ENCODE measurements around the gene CALN1. TPM values are rescaled to one million over a fixed set of nuclear protein-coding genes. Genes with fewer than 3 reads are reported as not detected.

The CALN1 gene
- total and polyA plus RNA-seq, 11 donors: not detected

GRCh38 chr7:72408966-72409637 lies 3.0 kb downstream of the CALN1 start:
- no peak for TF ChIP-seq CTCF (IDR thresholded peaks at IDR 0.05)
- no peak for TF ChIP-seq POLR2A (IDR thresholded peaks at IDR 0.05)
- Histone ChIP-seq H3K4me3 (no peak overlapping the region), H3K36me3 (no peaks in the 10 kb centered on the region), H3K27ac (no peak overlapping the region), H3K27me3 (no peaks in the 10 kb centered on the region), H3K9me3 (peaks cover 0 to 2% (median 0%) of the 10 kb centered on the region in 12 donors), H3K4me1 (peaks cover 0 to 9% (median 0%) of the 10 kb centered on the region in 12 donors)
- DNase-seq: no peak
- no peak for ATAC-seq
- intact Hi-C loops (cut with DNase I): no loop called here
- 91 to 97% (median 93%) methylated on average over 11 of the region's 11 CpGs for WGBS, 4 donors

GRCh38 chr7:72406820-72407403 lies 5.2 kb downstream of the CALN1 start:
- intact Hi-C loops (cut with DNase I): no loop called here
- WGBS, 4 donors: 81 to 88% (median 85%) methylated on average over 4 of the region's 4 CpGs
- TF ChIP-seq CTCF (IDR thresholded peaks at IDR 0.05) (no peak), POLR2A (IDR thresholded peaks at IDR 0.05) (no peak)
- H3K27me3 ChIP-seq: peaks cover 0 to 4% (median 0%) of the 10 kb centered on the region in 9 donors
- no peak for DNase-seq
- H3K4me3 ChIP-seq: no peak overlapping the region
- peaks cover 0 to 2% (median 0%) of the 10 kb centered on the region in 12 donors for H3K9me3 ChIP-seq
- no peaks in the 10 kb centered on the region for H3K36me3 ChIP-seq
- H3K4me1 ChIP-seq: peaks cover 0 to 9% (median 0%) of the 10 kb centered on the region in 12 donors
- no peak overlapping the region for H3K27ac ChIP-seq
- no peak for ATAC-seq

- 86 to 93% (median 91%) methylated on average over 13 to 15 of the region's 15 CpGs for WGBS, 4 donors
- Histone ChIP-seq H3K27me3 (peaks cover 0 to 4% (median 0%) of the 10 kb centered on the region in 9 donors), H3K27ac (no peak overlapping the region), H3K36me3 (no peaks in the 10 kb centered on the region), H3K4me3 (no peak overlapping the region), H3K9me3 (no peaks in the 10 kb centered on the region), H3K4me1 (peaks cover 0 to 9% (median 0%) of the 10 kb centered on the region in 12 donors)
- ATAC-seq: no peak
- no peak for TF ChIP-seq POLR2A (IDR thresholded peaks at IDR 0.05)
- no peak for TF ChIP-seq CTCF (IDR thresholded peaks at IDR 0.05)
- intact Hi-C loops (cut with DNase I): no loop called here
- no peak for DNase-seq
Measured at GRCh38 chr7:72405871-72406270, 6.3 kb downstream of the CALN1 start.

- peak in 1 of 4 donors; percentile 54 for ATAC-seq
- no peak overlapping the region for H3K27ac ChIP-seq
- peaks cover 0 to 4% (median 0%) of the 10 kb centered on the region in 9 donors for H3K27me3 ChIP-seq
- DNase-seq: no peak
- intact Hi-C loops (cut with DNase I): no loop called here
- no peak overlapping the region for H3K4me3 ChIP-seq
- peaks cover 0 to 9% (median 0%) of the 10 kb centered on the region in 12 donors for H3K4me1 ChIP-seq
- 64 to 72% (median 65%) methylated on average over 11 of the region's 11 CpGs for WGBS, 4 donors
- H3K36me3 ChIP-seq: no peaks in the 10 kb centered on the region
- no peaks in the 10 kb centered on the region for H3K9me3 ChIP-seq
- no peak for TF ChIP-seq POLR2A (IDR thresholded peaks at IDR 0.05)
- no peak for TF ChIP-seq CTCF (IDR thresholded peaks at IDR 0.05)
Measured at GRCh38 chr7:72405418-72405817, 6.7 kb downstream of the CALN1 start.

All from heart left ventricle (tissue), 16 donors.